Measurements from ENCODE around the gene ZDHHC8. TPM values are rescaled to one million over a fixed set of nuclear protein-coding genes. Genes with fewer than 3 reads are reported as not detected.

Gene ZDHHC8
- total and polyA plus RNA-seq, 12 donors = 23.2 to 51.7 (median 37.5) TPM

DNA sequence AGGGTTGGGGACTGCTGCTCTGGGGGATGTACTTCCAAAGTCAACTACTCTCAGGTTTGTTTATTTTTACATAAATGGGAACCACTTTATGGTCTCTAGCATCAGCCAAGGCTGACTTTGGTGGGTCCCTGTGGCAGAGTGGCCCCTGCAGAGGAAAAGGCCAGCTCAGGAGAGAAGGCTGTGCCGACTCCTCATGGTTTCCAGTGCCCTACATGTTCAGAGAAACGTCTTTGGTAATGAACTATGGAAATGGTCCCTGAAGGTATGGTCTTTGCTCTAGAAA lies 3.0 kb upstream of the ZDHHC8 start:
- TF ChIP-seq, protein P1, sequence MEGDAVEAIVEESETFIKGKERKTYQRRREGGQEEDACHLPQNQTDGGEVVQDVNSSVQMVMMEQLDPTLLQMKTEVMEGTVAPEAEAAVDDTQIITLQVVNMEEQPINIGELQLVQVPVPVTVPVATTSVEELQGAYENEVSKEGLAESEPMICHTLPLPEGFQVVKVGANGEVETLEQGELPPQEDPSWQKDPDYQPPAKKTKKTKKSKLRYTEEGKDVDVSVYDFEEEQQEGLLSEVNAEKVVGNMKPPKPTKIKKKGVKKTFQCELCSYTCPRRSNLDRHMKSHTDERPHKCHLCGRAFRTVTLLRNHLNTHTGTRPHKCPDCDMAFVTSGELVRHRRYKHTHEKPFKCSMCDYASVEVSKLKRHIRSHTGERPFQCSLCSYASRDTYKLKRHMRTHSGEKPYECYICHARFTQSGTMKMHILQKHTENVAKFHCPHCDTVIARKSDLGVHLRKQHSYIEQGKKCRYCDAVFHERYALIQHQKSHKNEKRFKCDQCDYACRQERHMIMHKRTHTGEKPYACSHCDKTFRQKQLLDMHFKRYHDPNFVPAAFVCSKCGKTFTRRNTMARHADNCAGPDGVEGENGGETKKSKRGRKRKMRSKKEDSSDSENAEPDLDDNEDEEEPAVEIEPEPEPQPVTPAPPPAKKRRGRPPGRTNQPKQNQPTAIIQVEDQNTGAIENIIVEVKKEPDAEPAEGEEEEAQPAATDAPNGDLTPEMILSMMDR (IDR thresholded peaks at IDR 0.05) = no peak
- no peaks in the 10 kb centered on the region for H3K27me3 ChIP-seq
- peaks cover 0 to 44% (median 12%) of the 10 kb centered on the region in 9 donors for H3K36me3 ChIP-seq
- ATAC-seq = no peak
- intact Hi-C loops (cut with DNase I) = loop anchor here in 2 of 10 donors (10.0 kb wide), 2 partner anchors 154 to 164 kb away; no protein-coding TSS in a partner anchor
- WGBS, 2 donors = 61% methylated on average over 2 of the region's 2 CpGs
- peaks cover 11 to 34% (median 22%) of the 10 kb centered on the region in 9 donors for H3K4me1 ChIP-seq
- H3K27ac ChIP-seq = peak overlapping the region in 1 of 10 donors; percentile 44
- DNase-seq = no peak
- H3K9me3 ChIP-seq = no peaks in the 10 kb centered on the region
- H3K4me3 ChIP-seq = no peak overlapping the region

DNA sequence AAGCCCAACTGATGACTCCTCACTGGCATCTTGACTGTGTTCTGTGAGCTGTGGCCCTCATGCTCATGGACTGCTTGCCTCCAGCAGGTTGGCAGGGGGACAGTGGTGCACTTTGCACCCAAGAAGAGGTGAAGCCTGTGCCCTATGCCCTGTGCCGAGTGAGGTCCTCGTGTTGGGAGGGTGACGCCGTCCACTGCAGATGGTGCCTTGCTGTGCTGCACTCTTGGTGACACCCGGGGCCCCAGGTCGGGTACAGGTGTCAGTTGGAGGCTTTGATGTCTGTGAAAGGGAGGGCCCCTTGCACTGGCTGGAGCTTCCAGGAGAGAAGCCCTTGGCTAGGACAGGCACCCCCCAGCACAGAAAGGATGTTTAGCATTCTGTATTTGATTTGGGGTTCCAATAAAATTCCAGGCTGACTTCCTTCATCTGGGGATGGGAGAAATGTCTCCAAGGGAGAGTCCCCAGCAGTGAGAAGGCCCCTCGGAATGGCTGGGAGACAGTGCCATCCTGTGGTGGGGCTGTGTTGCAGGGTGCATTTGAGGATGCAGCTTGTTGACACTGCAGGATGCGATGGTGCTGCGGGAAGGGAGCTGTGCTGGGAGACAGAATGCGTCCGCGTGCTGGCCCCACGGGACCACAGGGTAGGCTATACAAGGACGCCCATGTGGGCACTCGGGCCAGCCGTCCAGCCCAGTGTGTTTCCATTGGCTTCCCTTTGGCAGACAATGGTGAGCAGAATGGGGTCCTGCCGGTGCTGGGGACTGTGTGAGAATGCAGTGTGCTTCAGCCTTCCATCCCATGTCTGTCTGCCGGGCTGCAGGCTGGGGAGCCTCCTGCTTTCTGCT lies 2.5 kb upstream of the ZDHHC8 start:
- intact Hi-C loops (cut with DNase I) = loop anchor here in 2 of 10 donors (10.0 kb wide), 2 partner anchors 154 to 164 kb away; no protein-coding TSS in a partner anchor
- H3K27ac ChIP-seq = peak overlapping the region in 2 of 10 donors; percentile 23 to 44

DNA sequence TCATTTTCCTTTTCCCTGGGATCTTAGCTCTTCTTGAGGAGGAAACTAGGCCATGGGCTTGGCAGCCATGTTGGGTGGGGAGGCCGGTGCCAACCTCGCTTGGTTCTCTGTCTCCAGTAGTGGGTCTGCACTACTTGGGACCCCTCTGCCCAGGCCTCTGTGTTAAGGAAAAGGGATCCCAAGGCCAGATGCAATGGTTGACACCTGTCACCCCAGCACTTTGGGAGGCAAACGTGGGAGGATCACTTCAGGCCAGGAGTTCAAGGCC lies 1.9 kb upstream of the ZDHHC8 start:
- no peaks in the 10 kb centered on the region for H3K27me3 ChIP-seq
- H3K9me3 ChIP-seq = no peaks in the 10 kb centered on the region
- DNase-seq = no peak
- H3K27ac ChIP-seq = no peak overlapping the region
- TF ChIP-seq, protein P1 (IDR thresholded peaks at IDR 0.05) = no peak
- peaks cover 22 to 45% (median 33%) of the 10 kb centered on the region in 9 donors for H3K4me1 ChIP-seq
- intact Hi-C loops (cut with DNase I) = loop anchor here in 3 of 10 donors (10.0 kb wide), 2 partner anchors 155 to 165 kb away; no protein-coding TSS in a partner anchor
- H3K4me3 ChIP-seq = no peak overlapping the region
- WGBS, 2 donors = 87 to 90% methylated on average over 3 of the region's 3 CpGs
- H3K36me3 ChIP-seq = peaks cover 0 to 35% (median 12%) of the 10 kb centered on the region in 9 donors
- ATAC-seq = no peak

More for the DNA sequence above, 2.5 kb upstream of the ZDHHC8 start:
- Histone ChIP-seq H3K4me1 (peaks cover 16 to 40% (median 28%) of the 10 kb centered on the region in 9 donors), H3K27me3 (no peaks in the 10 kb centered on the region), H3K9me3 (no peaks in the 10 kb centered on the region), H3K36me3 (peaks cover 0 to 39% (median 12%) of the 10 kb centered on the region in 9 donors), H3K4me3 (no peak overlapping the region)
- DNase-seq (no peak), ATAC-seq (no peak)
- TF ChIP-seq, protein P1 (IDR thresholded peaks at IDR 0.05) = peak in 7 of 9 donors; percentile 30 to 46 (median 37)
- WGBS, 2 donors = 37 to 43% methylated on average over 18 of the region's 18 CpGs

DNA sequence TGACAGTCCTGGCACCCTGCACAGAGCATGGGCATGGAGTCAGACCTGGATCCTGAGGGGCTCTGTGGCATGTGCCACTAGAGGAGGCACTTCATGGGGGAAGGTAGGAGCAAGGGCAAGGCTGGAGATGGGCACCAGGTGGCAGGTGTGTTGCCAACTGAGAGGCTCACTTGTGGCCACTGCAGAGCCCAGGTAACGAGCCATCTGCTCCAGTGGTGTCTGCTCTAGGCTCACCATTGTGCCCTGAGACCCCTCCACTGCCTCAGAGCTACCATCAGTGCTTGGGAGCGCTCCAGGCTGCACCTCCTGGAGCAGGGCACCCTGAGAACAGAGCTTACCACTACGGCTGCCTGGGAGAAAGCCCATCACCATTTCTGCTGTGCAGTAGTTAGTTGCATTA lies 1.3 kb upstream of the ZDHHC8 start:
- no peak for DNase-seq
- Histone ChIP-seq H3K36me3 (peaks cover 0 to 29% (median 11%) of the 10 kb centered on the region in 9 donors), H3K27me3 (no peaks in the 10 kb centered on the region), H3K4me3 (peak overlapping the region in 7 of 10 donors; percentile 85 to 100 (median 94)), H3K27ac (peak overlapping the region in 6 of 10 donors; percentile 89 to 100 (median 99)), H3K9me3 (no peaks in the 10 kb centered on the region), H3K4me1 (peaks cover 27 to 52% (median 40%) of the 10 kb centered on the region in 9 donors)
- intact Hi-C loops (cut with DNase I) = loop anchor here in 1 of 10 donors (10.0 kb wide), 1 partner anchor 166 kb away; no protein-coding TSS in a partner anchor
- 77 to 82% methylated on average over 3 of the region's 3 CpGs for WGBS, 2 donors
- TF ChIP-seq, protein P1 (IDR thresholded peaks at IDR 0.05) = no peak
- ATAC-seq = peak in 2 of 8 donors; percentile 1
